ENCODE measurements around the gene DPY19L3.
"Not testable (repeated sequence)": the region's sequence is repeated elsewhere in the genome, so short reads cannot be mapped to it uniquely, and the experiment has no call there.

Gene DPY19L3, protein sequence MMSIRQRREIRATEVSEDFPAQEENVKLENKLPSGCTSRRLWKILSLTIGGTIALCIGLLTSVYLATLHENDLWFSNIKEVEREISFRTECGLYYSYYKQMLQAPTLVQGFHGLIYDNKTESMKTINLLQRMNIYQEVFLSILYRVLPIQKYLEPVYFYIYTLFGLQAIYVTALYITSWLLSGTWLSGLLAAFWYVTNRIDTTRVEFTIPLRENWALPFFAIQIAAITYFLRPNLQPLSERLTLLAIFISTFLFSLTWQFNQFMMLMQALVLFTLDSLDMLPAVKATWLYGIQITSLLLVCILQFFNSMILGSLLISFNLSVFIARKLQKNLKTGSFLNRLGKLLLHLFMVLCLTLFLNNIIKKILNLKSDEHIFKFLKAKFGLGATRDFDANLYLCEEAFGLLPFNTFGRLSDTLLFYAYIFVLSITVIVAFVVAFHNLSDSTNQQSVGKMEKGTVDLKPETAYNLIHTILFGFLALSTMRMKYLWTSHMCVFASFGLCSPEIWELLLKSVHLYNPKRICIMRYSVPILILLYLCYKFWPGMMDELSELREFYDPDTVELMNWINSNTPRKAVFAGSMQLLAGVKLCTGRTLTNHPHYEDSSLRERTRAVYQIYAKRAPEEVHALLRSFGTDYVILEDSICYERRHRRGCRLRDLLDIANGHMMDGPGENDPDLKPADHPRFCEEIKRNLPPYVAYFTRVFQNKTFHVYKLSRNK

DNA sequence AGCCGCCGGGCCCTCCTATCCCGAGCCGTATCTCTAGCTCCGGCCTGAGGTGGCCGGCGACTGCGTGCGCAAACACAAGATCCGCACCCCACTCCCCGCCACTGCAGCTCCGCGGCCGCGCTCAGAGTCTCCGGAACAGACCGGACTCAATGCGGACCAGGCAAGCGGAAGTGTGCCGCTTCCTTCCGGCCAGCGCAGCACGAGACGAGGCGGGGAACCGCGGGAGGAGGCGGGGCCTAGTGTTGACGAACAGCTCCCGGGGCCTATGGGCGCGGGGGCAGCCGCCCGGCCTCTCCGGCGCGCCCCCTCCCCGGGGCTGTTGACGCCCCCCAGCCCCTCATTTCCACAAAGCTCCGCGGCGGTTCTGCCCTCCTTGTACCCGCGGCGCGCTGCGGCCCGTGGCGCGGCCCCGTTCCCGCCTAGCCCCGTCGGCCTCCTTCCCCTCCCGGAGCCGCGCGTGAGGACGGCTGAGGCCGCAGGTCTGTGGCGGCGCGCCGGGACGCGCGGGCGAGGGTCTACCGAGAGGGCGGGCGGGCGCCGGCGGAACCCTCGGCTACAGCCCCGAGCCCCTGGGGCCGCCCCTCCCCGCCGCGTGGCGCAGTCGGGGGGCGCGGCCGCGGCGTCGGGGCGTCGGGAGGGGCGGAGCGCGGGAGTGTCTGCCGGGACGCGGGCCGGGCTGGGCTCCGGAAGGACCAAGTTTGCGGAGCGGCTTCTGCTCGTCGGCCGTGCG, at the start of gene DPY19L3:
DPY19L3 (plus strand) TSS at position 340 of the 730 bp plus-strand sequence. CDS start 2,484 bp downstream, outside the sequence.
- peak; percentile 93 to 96 for DNase-seq

DNA sequence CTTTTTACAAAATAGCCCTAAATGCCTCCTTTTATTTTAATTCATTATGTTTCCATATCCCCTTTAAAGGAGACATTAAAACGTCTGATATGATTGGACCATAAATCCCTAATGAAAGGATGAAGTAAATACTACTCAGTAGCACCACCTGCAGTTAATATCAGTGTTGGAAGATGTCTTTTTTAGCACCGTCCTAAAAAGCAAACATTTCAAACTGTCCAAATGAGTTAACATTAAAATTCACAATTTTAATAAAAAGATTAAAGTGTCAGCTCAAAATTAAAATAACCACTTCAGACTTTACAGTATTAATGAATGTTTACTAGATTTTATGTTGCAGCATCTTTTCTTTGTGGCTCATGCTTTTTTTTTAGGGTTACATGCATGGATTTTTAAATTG, 47.9 kb upstream of the DPY19L3 start:
- no peak for DNase-seq

DNA sequence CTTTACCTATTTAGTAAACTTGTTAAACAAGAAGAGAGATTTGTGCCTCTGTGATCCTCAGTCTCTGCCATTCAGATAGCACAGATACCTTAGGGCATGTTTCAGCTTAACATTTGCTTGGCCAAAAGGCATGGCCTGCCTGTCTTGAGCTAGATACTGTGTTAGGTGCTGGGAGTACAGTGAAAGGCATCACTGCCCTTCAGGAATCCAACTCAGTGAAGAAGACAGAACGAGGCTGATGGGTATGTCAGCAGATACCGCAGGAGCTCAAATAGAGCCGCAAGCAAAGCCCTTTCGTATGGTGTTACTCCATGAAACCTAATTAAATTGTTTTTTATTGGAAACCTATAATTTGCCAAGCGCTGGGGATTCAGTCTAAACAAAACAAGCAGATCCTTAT, 47.2 kb upstream of the DPY19L3 start:
- DNase-seq = no peak

DNA sequence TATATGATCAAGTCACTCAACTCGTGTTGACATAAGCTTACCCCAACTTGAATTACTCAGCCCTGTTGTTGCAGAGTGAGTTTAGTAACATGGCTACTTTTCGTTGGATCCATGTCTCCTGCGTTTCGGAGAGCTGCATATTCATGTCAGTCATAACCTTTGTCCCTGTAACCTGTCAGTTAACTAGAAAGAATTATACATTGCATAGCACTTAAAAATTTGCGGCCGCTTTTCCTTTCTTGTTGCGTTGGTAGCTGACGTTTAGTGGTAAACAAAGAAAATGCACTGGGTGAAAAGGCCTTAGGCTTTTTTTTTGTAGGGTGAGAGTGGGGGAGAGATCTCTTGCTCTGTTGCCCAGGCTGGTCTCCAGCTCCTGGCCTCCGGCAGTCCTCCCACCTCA, 46.0 kb upstream of the DPY19L3 start:
- DNase-seq = no peak

DNA sequence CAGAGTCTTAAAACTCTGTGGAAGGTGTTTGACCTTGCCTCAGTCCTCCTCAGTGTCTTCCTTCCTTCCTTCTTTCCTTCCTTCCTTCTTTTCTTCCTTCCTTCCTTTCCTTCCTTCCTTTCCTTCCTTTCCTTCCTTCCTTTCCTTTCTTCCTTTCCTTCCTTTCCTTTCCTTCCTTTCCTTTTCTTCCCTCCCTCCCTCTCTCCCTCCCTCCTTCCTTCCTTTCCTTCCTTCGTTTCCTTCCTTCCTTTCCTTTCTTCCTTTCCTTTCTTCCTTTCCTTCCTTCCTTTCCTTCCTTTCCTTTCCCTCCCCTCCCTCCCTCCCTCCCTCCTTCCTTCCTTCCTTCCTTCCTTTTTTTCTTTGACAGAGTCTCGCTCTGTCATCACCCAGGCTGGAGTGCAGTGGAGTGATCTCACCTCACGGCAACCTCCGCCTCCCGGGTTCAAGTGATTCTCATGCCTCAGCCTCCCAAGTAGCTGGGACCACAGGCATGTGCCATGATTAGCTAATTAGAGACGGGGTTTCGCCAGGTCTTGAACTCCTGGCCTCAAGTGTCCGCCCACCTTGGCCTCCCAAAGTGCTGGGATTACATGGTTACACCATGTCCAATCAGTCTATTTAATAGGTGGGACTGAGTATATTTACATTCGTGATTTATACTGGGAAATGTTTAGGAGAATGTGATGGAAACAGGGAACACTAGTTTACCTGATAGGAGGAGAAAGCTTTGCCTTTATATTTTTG, 43.8 kb upstream of the DPY19L3 start:
- DNase-seq = no peak

- DNase-seq = no peak
Observed at GRCh38 chr19:32362318-32362691, 43.3 kb upstream of the DPY19L3 start.

GRCh38 chr19:32363175-32363574, 42.4 kb upstream of the DPY19L3 start:
- DNase-seq = no peak

- no peak for DNase-seq
Observed at GRCh38 chr19:32363632-32364031, 41.9 kb upstream of the DPY19L3 start.

DNA sequence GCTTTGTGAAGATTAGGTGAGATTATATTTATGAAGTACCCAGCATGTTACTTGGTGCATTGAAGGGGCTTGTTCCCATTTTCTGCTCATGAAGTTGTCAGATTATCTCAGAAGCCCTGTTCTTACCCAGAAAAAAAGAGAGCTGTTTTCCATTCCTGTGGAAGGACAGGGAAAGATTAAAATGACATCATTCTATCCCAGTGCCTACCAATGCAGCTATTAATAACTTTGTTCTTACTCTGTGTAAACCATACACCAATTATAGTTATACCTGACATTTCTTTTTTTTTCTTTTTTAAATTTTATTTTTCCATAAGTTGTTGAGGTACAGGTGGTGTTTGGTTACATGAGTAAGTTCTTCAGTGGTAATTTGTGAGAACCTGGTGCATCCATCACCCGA, 41.5 kb upstream of the DPY19L3 start:
- DNase-seq = no peak

- DNase-seq = no peak
Observed at GRCh38 chr19:32367063-32367462, 38.5 kb upstream of the DPY19L3 start.

DNA sequence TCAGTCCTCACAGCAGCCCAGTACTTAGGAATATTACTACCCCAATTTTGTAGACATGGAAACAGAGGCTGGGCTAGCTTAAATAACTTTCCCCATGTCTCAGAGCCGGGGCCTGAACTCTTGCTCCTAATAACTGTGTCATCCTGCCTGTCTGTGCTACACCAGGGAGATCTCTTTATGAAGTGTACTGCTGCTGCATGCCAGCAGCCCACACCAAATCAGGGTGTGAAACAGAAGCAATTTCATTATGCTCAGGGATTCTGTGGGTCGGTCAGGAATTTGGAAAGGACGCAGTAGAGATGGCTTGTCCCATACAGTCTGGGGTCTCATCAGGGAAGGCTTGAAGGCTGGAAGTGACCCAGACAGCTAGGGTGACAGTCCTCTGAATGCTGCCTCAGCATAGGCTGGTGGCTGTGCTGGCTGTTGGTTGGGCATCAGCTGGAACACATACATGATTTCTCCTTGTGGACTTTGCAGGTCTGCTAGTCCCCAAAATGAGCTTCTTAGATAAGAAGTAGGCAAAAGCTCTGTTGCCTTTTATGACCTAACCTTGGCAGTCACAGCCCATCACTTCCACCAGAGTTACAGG, 37.5 kb upstream of the DPY19L3 start:
- DNase-seq = no peak

DNA sequence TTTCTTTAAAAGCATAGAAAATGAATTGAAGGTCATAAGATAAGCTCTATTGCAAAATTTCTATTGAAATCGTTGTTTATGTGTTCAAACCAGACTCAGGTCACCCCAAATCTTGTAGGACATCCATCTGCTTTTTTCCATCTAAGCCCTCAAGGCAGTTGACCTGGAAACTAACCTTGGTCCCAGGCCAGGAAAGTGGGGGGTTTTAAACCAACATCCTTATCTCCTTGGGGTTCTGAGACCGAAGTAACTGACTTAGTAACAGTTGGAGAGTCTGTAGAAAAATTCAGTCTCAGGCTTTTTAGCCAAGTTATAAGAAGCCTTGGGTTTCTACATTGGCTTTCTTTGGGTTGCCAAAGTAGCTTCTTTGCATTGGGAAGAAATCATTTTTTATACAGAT, 36.8 kb upstream of the DPY19L3 start:
- DNase-seq = no peak

- DNase-seq = no peak
Observed at GRCh38 chr19:32372726-32373517, 32.6 kb upstream of the DPY19L3 start.

DNA sequence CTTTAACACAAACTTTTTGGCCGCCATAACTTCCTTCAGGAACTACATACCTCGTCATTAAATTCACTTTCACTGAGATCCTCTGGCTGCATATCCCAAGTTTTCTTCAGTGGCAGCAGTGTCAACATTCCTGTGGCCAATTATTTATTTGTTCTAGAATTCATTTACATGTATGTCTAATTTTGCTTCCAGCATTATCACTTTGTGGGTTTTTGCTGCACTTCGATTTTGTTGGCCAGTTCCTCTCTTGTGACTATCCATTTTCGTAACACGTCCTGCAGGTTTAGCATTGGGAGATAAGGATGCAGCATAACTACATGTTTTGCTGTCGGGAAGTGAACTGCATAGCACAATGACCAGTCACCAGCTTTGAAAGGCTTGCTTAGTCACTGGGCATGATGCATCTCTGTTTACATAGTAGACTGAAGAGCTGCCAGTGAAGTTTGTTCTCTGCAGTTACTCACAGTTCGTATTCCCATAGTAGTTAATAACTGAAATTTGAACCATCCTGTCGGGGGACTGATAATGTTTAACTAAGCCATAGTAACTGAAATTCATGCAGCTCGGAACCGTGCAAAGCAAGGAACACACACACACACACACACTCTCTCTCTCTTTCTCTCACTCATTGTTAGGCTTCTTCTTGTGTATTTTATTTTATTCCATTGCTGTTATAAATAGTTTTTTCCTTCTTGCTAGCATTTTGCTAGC, 31.8 kb upstream of the DPY19L3 start:
- DNase-seq = no peak

DNA sequence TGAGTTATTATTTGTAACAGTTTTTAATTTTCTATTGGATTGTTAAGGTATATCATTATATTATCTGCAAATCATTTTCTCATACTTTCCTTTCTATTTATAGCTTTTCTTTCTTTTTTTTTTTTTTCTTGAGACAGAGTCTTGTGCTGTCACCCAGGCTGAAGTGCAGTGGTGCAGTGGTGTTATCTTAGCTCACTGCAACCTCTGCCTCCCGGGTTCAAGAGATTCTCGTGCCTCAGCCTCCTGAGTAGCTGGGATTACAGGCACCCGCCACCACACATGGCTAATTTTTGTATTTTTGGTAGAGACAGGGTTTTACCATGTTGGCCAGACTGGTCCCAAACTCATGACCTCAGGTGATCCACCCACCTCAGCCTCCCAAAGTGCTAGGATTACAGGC, 31.2 kb upstream of the DPY19L3 start:
- DNase-seq = not testable (repeated sequence)

GRCh38 chr19:32377088-32377487, 28.5 kb upstream of the DPY19L3 start:
- DNase-seq = not testable (repeated sequence)

GRCh38 chr19:32380269-32380668, 25.3 kb upstream of the DPY19L3 start:
- no peak for DNase-seq

DNA sequence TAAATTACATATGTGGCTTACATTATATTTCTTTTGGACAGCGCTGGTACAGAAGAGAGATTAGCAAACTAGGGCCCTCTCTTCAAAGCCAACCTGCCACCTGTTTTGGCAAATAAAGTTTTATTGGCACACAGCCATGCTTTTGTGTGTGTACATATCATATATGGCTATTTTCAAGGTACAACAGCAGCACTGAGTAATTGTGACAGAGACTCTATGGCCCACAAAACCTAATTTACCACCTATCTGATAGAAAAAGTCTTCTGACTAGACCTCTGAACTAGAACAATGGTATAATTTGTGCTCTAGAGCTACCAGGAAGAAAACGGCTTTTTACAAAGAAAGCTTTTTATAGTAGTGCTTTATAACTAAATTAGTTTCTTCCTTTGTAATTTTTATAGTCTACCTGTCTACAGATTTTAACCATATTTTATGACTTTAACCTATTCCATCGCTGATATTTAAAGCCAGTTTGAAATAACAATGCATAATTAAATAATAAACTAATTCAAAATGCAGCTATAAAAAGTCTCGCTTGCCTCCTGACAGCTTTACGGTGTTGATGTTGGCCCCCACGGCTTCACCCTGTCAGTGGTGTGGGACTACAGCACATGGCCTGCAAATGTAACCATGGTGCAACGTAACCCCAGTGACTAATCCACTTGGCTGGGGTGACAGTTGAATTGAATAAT, 17.7 kb upstream of the DPY19L3 start:
- no peak for DNase-seq

- DNase-seq = no peak
Observed at GRCh38 chr19:32388393-32388855, 17.1 kb upstream of the DPY19L3 start.

DNA sequence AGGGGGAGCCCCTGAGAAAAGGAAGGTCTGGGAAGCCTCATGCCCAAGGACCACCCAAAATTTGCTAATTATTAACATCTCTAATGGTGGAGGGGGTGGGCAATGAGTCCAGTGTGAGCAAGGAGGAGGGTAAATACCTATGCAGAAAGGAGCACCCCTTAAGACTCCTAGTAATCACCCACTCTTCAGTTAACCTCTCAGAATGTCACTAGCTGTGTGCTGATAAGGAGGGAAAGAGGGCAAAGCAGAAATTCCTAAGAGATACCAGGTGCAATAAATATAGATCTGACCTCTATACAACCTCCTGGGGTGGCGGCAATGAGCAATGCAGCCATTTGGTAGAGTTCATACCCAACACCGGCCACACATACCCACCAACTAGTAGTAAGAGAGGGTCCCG, 12.7 kb upstream of the DPY19L3 start:
- DNase-seq = no peak
